Breast epithelium (tissue), 4 donors: Measurements from ENCODE around the gene KCTD2. TPM values are rescaled to one million over a fixed set of nuclear protein-coding genes. Genes with fewer than 3 reads are reported as not detected.
"Not testable (repeated sequence)": the region's sequence is repeated elsewhere in the genome, so short reads cannot be mapped to it uniquely, and the experiment has no call there.

Source experiments
- DNase-seq, 2 donors: peaks; one replicate each; pipeline ENCODE4 v3.0.0-alpha.2; 2019; ENCODE audit warnings: low spot score in 2 of 2
- H3K27ac ChIP-seq, 2 donors: fragments of 200-600 bp; sonication (generic) in 1 of 2; one replicate each; pipeline ENCODE4 v1.5.1; 2016 to 2019; ENCODE audit warnings: mild to moderate bottlenecking in 1 of 2
- H3K27me3 ChIP-seq, 2 donors: fragments of 200-600 bp; sonication (generic) in 1 of 2; one replicate each; pipeline versions ENCODE4 v1.5.1 to v1.6.0; 2017 to 2019; ENCODE audit warnings: control low read depth in 1 of 2, mild to moderate bottlenecking in 1 of 2
- H3K36me3 ChIP-seq: fragments of 200-600 bp; one replicate; pipeline ENCODE4 v1.5.1; 2019
- H3K4me1 ChIP-seq, 2 donors: fragments of 200-600 bp; sonication (generic); one replicate each; pipeline ENCODE4 v1.5.1; 2016 to 2019; ENCODE audit warnings: control low read depth in 1 of 2
- H3K4me3 ChIP-seq, 3 donors: fragments of 200-600 bp; sonication (generic); 1 replicate in 2 of 3; 2 replicates in 1 of 3; pipeline ENCODE4 v1.5.1; 2016 to 2019; ENCODE audit warnings: mild to moderate bottlenecking in 3 of 3, moderate library complexity in 2 of 3
- H3K9me3 ChIP-seq, 2 donors: fragments of 200-600 bp; sonication (generic) in 1 of 2; one replicate each; pipeline ENCODE4 v1.5.1; 2016 to 2019; ENCODE audit warnings: control low read depth in 1 of 2
- POLR2A ChIP-seq: fragments of 450-650 bp; IDR thresholded peaks from one replicate; pipeline ENCODE4 v1.6.1; 2016; ENCODE audit warnings: antibody characterized with exemption, mild to moderate bottlenecking, moderate library complexity
- POLR2AphosphoS5 ChIP-seq, 3 donors: sonication (generic); formaldehyde crosslinking; IDR thresholded peaks; one replicate each; pipeline ENCODE4 v1.6.1; 2017; ENCODE audit warnings: antibody characterized with exemption in 3 of 3
- intact Hi-C: fragments of 100-400 bp; cut with DNase I; formaldehyde crosslinking; loops from one replicate; pipeline ENCODE4 v1.15.1; 2023; ENCODE audit warnings: low total_unique reads
- total RNA-seq, 3 donors: library from RNA; depleted of rRNA; stranded (reverse); fragments of >200 nt; gene quantifications; one replicate each; pipeline ENCODE4 v1.1.0, GENCODE V29; 2016
- TF ChIP-seq, protein P1 (sequence below), 3 donors: fragments of 450-650 bp; IDR thresholded peaks; one replicate each; pipeline ENCODE4 v1.5.1; 2016 to 2017; ENCODE audit warnings: antibody characterized with exemption in 3 of 3, mild to moderate bottlenecking in 3 of 3, moderate library complexity in 3 of 3

KCTD2 gene
- total RNA-seq, 3 donors from 2014 or later, result 23.5 to 28.4 (median 24.6) TPM

DNA sequence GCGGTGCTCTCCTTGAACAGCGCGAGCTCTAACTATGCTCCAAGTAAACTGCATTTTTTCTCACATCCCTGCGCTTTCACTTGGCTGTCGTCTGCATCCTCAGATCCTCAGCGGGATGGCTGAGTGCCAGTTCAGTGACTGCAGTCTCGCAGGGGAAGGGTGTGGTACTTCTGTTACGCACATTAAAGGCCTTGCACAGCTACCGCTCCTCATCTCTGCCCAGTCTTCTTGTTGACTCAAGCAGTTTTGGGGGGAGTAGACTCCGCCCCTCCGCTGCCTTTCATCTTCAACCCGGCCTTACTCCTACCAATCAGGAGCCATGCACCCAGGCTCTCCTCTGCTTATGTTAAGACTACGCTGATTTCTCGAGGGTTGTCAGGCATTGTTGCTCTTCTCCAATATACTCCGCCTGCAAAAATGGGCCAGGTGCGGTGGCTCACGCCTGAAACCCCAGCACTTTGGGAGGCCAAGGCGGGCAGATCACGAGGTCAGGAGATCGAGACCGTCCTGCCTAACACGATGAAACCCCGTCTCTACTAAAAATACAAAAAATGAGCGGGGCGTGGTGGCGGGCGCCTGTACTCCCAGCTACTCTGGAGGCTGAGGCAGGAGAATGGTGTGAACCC, 10.3 kb upstream of the KCTD2 start:
- H3K9me3 ChIP-seq, result no peaks in the 10 kb centered on the region
- no peaks in the 10 kb centered on the region for H3K27me3 ChIP-seq
- TF ChIP-seq, protein P1, sequence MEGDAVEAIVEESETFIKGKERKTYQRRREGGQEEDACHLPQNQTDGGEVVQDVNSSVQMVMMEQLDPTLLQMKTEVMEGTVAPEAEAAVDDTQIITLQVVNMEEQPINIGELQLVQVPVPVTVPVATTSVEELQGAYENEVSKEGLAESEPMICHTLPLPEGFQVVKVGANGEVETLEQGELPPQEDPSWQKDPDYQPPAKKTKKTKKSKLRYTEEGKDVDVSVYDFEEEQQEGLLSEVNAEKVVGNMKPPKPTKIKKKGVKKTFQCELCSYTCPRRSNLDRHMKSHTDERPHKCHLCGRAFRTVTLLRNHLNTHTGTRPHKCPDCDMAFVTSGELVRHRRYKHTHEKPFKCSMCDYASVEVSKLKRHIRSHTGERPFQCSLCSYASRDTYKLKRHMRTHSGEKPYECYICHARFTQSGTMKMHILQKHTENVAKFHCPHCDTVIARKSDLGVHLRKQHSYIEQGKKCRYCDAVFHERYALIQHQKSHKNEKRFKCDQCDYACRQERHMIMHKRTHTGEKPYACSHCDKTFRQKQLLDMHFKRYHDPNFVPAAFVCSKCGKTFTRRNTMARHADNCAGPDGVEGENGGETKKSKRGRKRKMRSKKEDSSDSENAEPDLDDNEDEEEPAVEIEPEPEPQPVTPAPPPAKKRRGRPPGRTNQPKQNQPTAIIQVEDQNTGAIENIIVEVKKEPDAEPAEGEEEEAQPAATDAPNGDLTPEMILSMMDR (IDR thresholded peaks at IDR 0.05), result no peak
- peak in 2 of 3 donors; percentile 11 to 60 for TF ChIP-seq POLR2AphosphoS5 (IDR thresholded peaks at IDR 0.05)
- H3K36me3 ChIP-seq, result no peaks in the 10 kb centered on the region
- intact Hi-C loops, result loop anchor here (10.0 kb wide), 1 partner anchor 52 kb away; the partner anchor contains the start of gene CDR2L
- peak; percentile 57 to 67 for DNase-seq
- peaks cover 3 to 9% of the 10 kb centered on the region in 2 donors for H3K4me1 ChIP-seq
- H3K4me3 ChIP-seq, result peak overlapping the region in 1 of 3 donors; percentile 13
- peak overlapping the region; percentile 70 to 96 for H3K27ac ChIP-seq

DNA sequence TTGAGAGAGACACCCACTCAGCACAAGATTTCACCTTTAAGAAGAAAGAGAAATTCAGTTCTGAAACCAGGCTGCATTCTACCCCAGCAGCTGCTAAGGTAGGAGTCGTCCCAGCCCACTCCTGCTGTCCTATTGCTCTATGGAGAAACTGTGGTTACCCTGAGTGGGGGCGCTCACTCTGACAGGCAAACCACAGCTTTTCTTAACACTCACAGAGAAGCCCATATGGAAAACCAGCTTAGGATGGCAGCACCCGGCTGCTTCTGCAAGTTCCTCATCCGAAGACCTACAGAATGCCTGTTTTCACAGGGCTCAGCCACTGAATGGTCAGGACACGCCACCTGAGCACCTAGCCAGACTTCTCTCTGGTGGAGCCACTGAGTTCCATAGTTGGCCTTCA, 7.8 kb upstream of the KCTD2 start:
- Histone ChIP-seq H3K9me3 (no peaks in the 10 kb centered on the region), H3K4me1 (peaks cover 0 to under 1% of the 10 kb centered on the region in 2 donors), H3K36me3 (no peaks in the 10 kb centered on the region), H3K27me3 (no peaks in the 10 kb centered on the region), H3K27ac (no peak overlapping the region), H3K4me3 (no peak overlapping the region)
- DNase-seq, result no peak
- intact Hi-C loops, result loop anchor here (10.0 kb wide), 1 partner anchor 54 kb away; the partner anchor contains the start of gene CDR2L
- TF ChIP-seq, protein P1 (IDR thresholded peaks at IDR 0.05), result no peak
- TF ChIP-seq POLR2AphosphoS5 (IDR thresholded peaks at IDR 0.05) (no peak), POLR2A (no peak)

DNA sequence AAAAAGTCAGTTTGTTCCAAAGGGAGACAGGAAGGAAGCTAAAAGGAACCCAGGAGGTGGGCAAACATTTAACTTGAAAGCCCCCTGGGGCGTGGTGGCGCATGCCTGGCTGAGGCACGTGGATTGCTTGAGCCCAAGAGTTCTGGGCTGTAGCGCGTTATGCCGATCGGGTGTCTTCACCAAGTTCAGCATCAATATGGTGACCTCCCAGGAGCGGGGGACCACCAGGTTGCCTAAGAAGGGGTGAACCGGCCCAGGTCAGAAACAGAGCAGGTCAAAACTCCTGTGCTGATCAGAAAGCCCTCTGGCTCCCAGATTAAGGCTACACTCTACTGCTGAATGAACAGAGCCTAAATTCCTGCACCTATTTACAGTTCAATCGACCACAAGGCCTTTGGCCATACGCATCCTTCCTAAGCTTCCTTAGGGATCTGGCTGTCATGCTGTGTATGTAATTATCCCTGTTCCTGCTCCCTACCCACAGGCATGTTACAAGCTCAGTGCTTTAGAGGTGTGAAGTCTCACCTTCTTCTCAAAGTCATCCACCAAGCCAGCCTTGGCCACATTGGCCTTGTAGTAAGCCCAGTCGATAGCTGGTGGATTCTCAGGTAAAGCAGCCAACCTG, 5.3 kb upstream of the KCTD2 start:
- Histone ChIP-seq H3K4me3 (no peak overlapping the region), H3K4me1 (no peaks in the 10 kb centered on the region), H3K27ac (no peak overlapping the region), H3K27me3 (no peaks in the 10 kb centered on the region), H3K9me3 (no peaks in the 10 kb centered on the region), H3K36me3 (no peaks in the 10 kb centered on the region)
- TF ChIP-seq, protein P1 (IDR thresholded peaks at IDR 0.05), result no peak
- TF ChIP-seq POLR2AphosphoS5 (IDR thresholded peaks at IDR 0.05) (no peak), POLR2A (no peak)
- no peak for DNase-seq
- intact Hi-C loops, result no loop called here

DNA sequence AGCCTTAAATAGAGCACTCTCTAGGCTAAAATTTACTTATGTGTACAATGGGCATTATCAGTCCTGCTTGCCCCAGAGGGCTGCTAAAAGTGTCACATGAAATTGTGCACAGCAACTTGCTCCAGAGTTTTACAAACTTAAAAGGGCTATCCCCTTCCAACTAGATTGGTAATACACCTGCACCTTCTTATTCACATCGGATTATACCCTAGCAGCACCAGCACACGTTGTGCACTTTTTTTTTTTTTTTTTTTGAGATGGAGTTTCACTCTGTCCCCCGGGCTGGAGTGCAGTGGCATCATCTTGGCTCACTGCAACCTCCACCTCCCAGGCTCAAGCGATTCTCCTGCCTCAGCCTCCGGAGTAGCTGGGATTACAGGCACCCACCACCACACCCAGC, 3.2 kb upstream of the KCTD2 start:
- peaks cover 0 to 11% of the 10 kb centered on the region in 2 donors for H3K4me1 ChIP-seq
- H3K36me3 ChIP-seq, DNase-seq, H3K27me3 ChIP-seq, H3K9me3 ChIP-seq, H3K27ac ChIP-seq, intact Hi-C loops, H3K4me3 ChIP-seq: not testable (repeated sequence)

DNA sequence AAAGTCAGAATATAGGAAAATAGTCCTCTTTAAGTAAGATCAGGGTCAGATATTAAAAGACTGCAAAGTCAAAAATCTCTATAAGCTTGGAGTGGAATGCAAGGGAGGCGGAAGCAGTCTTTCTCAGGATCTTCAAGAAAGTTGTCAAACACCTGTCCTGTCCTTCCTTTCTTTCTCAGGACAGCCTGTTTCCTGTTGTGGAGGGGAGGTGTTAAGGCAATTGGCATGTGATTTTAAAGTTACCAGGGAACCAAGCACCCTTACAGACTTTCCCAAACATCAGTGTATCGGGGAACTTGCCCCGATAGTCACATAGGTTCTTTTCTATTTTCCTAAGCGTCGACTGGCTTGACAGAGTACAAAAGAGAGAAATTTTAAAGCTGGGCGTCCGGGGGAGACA, 2.3 kb upstream of the KCTD2 start:
- Histone ChIP-seq H3K9me3 (no peaks in the 10 kb centered on the region), H3K4me1 (peaks cover 0 to 12% of the 10 kb centered on the region in 2 donors), H3K36me3 (no peaks in the 10 kb centered on the region), H3K4me3 (no peak overlapping the region), H3K27ac (no peak overlapping the region), H3K27me3 (no peaks in the 10 kb centered on the region)
- intact Hi-C loops, result no loop called here
- TF ChIP-seq POLR2AphosphoS5 (IDR thresholded peaks at IDR 0.05), result no peak
- no peak for TF ChIP-seq POLR2A
- TF ChIP-seq, protein P1 (IDR thresholded peaks at IDR 0.05), result no peak
- DNase-seq, result no peak

DNA sequence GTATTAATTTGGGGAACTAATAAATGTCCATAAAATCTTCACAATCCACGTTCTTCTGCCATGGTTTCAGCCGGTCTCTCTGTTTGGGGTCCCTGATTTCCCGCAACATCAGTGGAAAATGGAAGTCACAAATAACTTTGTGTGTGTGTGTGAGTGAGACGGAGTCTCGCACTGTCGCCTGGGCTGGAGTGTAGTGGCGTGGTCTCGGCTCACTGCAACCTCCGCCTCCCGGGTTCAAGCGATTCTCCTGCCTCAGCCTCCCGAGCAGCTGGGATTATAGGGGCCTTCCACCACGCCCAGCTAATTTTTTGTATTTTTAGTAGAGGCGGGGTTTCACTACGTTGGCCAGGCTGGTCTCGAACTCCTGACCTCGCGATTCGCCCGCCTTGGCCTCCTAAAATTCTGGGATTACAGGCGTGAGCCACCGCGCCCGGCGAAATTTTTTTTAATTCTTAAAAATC, 1.0 kb upstream of the KCTD2 start:
- Histone ChIP-seq H3K4me3 (peak overlapping the region; percentile 58 to 97 (median 95)), H3K4me1 (peaks cover 0 to 12% of the 10 kb centered on the region in 2 donors), H3K27ac (peak overlapping the region; percentile 94 to 99)
- H3K27me3 ChIP-seq, DNase-seq, intact Hi-C loops, H3K9me3 ChIP-seq, H3K36me3 ChIP-seq: not testable (repeated sequence)
